Activated CD8-positive, alpha-beta memory T cell treated with anti-CD3 and anti-CD28 coated beads, Interleukin-2, amount 50 U/mL, for 1 hour (primary cell): ENCODE measurements around the gene FSTL1.

Source experiments
- DNase-seq: peaks from one replicate; pipeline ENCODE4 v3.0.0-alpha.2; 2020; ENCODE audit errors: extremely low read depth

FSTL1 gene

GRCh38 chr3:120355486-120355885, 95.3 kb downstream of the FSTL1 start:
- DNase-seq: no peak

GRCh38 chr3:120353463-120353862, 97.3 kb downstream of the FSTL1 start:
- DNase-seq: no peak

- no peak for DNase-seq
These were observed 98.8 kb downstream of the FSTL1 start for GRCh38 chr3:120352017-120352416.

- DNase-seq: no peak
These were observed 100.3 kb downstream of the FSTL1 start for GRCh38 chr3:120350401-120350941.

GRCh38 chr3:120349855-120350125, 101.0 kb downstream of the FSTL1 start:
- DNase-seq: no peak

- peak; percentile 49 for DNase-seq
These were observed 101.6 kb downstream of the FSTL1 start, which contains the start of gene LRRC58 for GRCh38 chr3:120348991-120349854. Gene LRRC58, minus strand, starts transcription at chr3:120349354. Its CDS starts 111 bp downstream, at chr3:120349243.

- DNase-seq: no peak
These were observed 102.5 kb downstream of the FSTL1 start for GRCh38 chr3:120348065-120348990.

- no peak for DNase-seq
These were observed 106.4 kb downstream of the FSTL1 start for GRCh38 chr3:120344349-120344748.
